GM12892 (cell line): ENCODE data around the gene MX1.

Experiments used
- POLR2A ChIP-seq: IDR thresholded peaks from 2 replicates; pipeline ENCODE4 v1.6.1; 2011; ENCODE audit warnings: low read depth, low read length, control low read depth
- POLR2AphosphoS5 ChIP-seq: IDR thresholded peaks from 2 replicates; pipeline ENCODE4 v1.6.1; 2011; ENCODE audit warnings: low read depth, low read length, control low read depth

DNA sequence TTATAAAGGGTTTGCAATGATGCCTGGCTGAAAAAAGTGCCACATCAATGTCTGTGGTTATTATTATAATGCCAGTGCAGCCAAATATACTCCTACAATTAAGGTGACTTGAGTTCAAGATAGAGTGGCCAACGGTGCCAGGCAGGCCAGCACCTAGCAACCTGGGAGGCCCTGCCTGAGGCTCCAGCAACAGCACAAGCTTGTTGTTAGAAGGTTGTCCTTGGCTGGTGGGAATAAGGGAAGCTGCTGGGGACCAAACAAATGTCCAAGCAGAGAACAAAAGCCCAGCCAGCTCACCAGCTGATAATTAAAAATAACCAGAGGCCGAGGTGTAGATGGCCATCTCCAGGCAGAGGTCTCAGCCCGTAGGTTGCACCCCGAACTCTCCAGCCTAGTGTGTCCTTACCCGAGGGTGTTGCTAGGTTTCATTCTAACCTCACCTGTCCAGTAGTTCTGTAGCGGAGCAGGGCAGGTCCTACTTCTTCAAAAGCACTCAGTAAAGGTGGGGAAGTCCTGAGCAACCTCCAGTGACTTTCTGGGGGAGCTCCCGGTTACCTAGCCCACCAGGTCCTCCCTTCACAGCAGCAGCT is 80.1 kb downstream of the MX1 start:
- no peak for TF ChIP-seq POLR2A
- no peak for TF ChIP-seq POLR2AphosphoS5
